ENCODE measurements around the gene MUS81.
A peak's percentile ranks its signal among the peaks of the same experiment; 100 is the strongest.

The MUS81 gene

GRCh38 chr11:65862941-65863888 lies 3.0 kb downstream of the MUS81 start:
- no peak for ATAC-seq
- Mint-ChIP-seq H3K4me1 (peaks cover 55% of the 10 kb centered on the region), H3K36me3 (peaks cover 49% of the 10 kb centered on the region), H3K4me3 (no peak overlapping the region), H3K9me3 (no peaks in the 10 kb centered on the region), H3K27ac (peak overlapping the region; percentile 50), H3K27me3 (no peaks in the 10 kb centered on the region)

- H3K36me3 Mint-ChIP-seq: peaks cover 49% of the 10 kb centered on the region
- no peak overlapping the region for H3K27ac Mint-ChIP-seq
- no peaks in the 10 kb centered on the region for H3K27me3 Mint-ChIP-seq
- H3K4me1 Mint-ChIP-seq: peaks cover 47% of the 10 kb centered on the region
- no peaks in the 10 kb centered on the region for H3K9me3 Mint-ChIP-seq
- H3K4me3 Mint-ChIP-seq: no peak overlapping the region
- no peak for ATAC-seq
These were observed 3.9 kb downstream of the MUS81 start for GRCh38 chr11:65863889-65864705.

- Mint-ChIP-seq H3K9me3 (no peaks in the 10 kb centered on the region), H3K4me1 (peaks cover 42% of the 10 kb centered on the region), H3K36me3 (peaks cover 49% of the 10 kb centered on the region), H3K27ac (no peak overlapping the region), H3K4me3 (no peak overlapping the region), H3K27me3 (no peaks in the 10 kb centered on the region)
- ATAC-seq: no peak
These were observed 4.7 kb downstream of the MUS81 start for GRCh38 chr11:65864706-65865471.

DNA sequence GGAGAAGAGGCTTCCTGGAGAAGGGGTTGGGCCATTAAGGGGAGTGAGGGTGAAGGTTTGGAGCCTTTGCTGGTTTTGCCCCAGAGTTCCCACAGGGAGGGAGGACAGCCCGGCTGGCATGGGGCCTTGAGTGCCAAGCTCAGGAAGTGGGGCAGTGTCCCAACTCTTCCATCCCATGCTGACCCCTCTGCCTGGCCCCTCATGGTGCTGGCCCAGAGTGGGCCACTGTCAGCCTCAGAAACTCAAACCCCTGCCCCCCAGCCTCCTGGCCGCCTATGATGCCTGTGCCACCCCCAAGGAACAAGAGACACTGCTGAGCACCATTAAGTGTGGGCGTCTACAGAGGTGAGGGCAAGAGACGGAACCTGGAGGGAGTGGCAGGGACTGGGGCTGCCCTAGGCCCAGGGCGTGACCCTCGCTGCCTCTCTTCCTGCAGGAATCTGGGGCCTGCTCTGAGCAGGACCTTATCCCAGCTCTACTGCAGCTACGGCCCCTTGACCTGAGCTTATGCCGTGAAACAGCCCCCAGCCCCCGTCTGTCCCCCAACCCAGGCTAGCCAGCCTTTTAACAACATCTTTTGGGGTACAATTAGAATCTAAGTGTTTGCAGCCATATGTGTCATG lies 5.4 kb downstream of the MUS81 start:
- H3K4me3 Mint-ChIP-seq: no peak overlapping the region
- no peak for ATAC-seq
- no peak overlapping the region for H3K27ac Mint-ChIP-seq
- H3K36me3 Mint-ChIP-seq: peaks cover 49% of the 10 kb centered on the region
- H3K4me1 Mint-ChIP-seq: peaks cover 40% of the 10 kb centered on the region
- H3K27me3 Mint-ChIP-seq: no peaks in the 10 kb centered on the region
- H3K9me3 Mint-ChIP-seq: no peaks in the 10 kb centered on the region

DNA sequence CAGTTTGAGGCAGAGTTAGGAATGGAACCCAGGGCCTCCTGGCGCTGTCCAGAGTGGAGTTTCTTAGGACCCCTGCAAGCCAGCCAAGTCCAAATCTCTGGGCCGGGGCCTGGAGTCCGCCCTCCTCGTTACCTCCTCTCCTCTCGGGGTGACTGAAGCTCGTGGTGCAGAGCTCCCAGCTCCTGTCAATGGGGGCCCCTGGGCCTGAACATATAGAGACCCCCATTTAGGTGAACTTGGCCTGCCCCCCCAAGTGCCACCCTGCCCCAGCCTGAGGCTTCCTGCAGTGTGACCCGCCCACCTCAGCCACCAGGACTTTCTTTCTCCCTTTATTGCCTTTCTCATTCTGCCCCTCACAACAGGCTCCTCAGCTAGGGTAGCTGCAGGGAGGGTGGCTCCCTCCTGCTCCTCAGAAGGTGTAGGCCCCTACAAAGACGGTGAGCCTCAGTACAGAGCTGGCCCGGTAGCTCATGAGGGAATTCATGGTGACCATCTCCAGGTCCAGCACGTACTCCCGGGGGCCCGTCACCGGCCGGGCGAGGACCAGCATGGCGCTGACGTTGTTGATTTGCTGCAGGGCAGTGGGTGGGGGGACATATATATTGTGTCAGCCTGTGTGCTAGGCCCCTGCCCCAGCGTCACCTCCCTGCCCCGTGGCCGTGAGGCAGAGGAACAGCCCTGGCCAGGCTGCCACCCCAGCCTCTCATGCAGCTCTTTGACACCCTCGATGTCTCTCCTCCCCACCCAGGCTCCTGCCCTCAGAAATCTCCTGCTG lies 6.5 kb downstream of the MUS81 start:
- Mint-ChIP-seq H3K27ac (no peak overlapping the region), H3K4me3 (no peak overlapping the region), H3K27me3 (no peaks in the 10 kb centered on the region), H3K4me1 (peaks cover 42% of the 10 kb centered on the region), H3K36me3 (peaks cover 49% of the 10 kb centered on the region), H3K9me3 (no peaks in the 10 kb centered on the region)
- ATAC-seq: no peak

DNA sequence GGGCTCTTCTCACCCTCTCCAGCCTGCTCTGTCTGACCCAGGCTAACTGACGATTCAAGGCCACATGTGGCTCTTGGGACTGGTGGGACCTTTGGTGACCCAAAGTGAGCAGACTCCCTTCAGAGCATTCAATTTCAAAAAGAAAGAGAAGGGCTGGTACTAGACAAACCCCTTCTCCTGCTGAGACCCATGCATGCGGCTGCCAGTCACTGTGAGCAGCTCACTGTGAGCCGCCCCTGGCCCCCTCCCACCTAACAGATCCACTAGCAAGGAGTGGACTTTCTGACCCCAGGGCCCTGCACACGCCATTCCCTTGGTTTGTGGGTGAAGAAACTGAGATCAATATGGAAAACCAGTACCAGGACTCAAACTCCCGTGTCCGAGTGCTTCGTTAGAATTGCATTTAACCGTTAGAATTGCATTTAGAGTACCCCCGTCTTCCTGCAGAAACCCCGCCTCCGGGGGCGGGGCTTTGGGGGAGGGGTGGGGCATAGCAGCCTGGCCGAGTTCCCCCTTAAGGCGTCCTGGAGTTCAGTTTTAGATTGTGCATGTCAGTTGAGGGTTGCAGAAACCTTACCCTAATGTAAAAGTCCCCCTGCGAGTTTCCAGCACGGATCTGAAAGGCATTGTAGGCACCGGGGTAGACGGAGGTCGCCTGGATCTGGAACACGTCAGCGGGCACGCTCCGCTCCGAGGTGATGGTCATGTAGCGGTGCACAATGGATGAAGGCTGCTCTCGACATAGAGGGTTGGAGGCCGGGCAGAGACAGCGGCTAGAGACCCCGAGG lies 7.2 kb downstream of the MUS81 start:
- H3K9me3 Mint-ChIP-seq: no peaks in the 10 kb centered on the region
- H3K36me3 Mint-ChIP-seq: peaks cover 47% of the 10 kb centered on the region
- no peak overlapping the region for H3K27ac Mint-ChIP-seq
- H3K4me1 Mint-ChIP-seq: peaks cover 38% of the 10 kb centered on the region
- no peaks in the 10 kb centered on the region for H3K27me3 Mint-ChIP-seq
- no peak for ATAC-seq
- H3K4me3 Mint-ChIP-seq: no peak overlapping the region

GRCh38 chr11:65868076-65868667 lies 7.9 kb downstream of the MUS81 start:
- no peak overlapping the region for H3K4me3 Mint-ChIP-seq
- ATAC-seq: no peak
- H3K4me1 Mint-ChIP-seq: peaks cover 35% of the 10 kb centered on the region
- H3K36me3 Mint-ChIP-seq: peaks cover 40% of the 10 kb centered on the region
- peaks cover 5% of the 10 kb centered on the region for H3K27me3 Mint-ChIP-seq
- H3K9me3 Mint-ChIP-seq: no peaks in the 10 kb centered on the region
- no peak overlapping the region for H3K27ac Mint-ChIP-seq

DNA sequence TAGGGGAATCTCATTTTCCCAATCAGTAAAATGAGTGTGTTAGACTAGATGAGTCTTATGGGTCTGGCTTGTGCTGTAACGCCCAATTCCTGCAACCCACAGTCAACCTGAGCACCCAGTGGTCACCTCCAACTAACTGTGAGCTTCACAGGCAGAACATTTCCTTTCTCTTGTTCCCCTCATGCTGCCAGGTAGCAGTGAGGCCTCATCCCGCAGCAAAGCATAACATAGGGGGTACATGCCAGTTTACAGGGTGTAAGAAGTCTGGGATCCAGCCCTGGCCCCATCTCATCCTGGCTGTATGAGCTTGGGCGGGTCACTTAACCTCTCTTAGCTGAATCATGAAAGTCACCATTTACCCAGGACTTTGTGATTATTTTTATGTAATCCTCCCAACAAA lies 8.7 kb downstream of the MUS81 start:
- Mint-ChIP-seq H3K36me3 (peaks cover 33% of the 10 kb centered on the region), H3K4me1 (peaks cover 39% of the 10 kb centered on the region), H3K27ac (no peak overlapping the region), H3K27me3 (peaks cover 7% of the 10 kb centered on the region), H3K4me3 (no peak overlapping the region), H3K9me3 (no peaks in the 10 kb centered on the region)
- no peak for ATAC-seq

DNA sequence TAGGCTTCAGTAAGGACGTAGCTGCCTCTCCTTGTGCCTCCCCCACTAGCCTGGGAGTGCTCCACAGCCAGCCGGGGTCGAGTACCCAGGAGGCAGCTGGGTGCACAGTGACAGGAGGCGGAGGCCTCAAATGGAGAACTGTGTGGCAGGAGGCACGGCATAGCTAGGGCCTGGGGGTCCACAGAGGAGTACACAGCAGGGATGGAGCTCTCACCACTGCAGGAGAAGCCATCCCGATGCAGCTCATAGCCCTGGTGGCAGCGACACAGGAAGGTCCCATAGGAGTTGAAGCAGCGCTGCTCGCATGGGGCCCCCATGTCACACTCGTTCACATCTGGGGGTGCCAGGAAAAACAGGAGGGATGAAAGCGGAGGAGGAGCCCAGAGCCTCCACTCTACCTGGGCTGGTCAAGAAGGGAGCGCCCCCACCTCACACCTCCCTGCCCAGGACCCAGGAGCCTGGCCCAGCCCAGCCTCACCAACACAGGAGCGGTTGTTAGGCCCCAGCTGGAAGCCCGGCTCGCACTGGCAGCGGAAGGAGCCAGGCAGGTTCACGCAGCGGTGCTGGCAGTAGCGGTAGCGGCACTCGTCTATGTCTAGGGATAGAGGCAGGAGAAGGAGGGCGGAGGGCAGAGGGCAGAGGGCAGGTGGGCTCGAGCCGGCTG lies 9.5 kb downstream of the MUS81 start:
- no peak overlapping the region for H3K4me3 Mint-ChIP-seq
- no peak overlapping the region for H3K27ac Mint-ChIP-seq
- H3K4me1 Mint-ChIP-seq: peaks cover 40% of the 10 kb centered on the region

GRCh38 chr11:65870307-65870658 lies 10.1 kb downstream of the MUS81 start:
- no peak overlapping the region for H3K27ac Mint-ChIP-seq
- no peaks in the 10 kb centered on the region for H3K9me3 Mint-ChIP-seq
- H3K4me3 Mint-ChIP-seq: no peak overlapping the region
- H3K36me3 Mint-ChIP-seq: peaks cover 22% of the 10 kb centered on the region
- peaks cover 35% of the 10 kb centered on the region for H3K4me1 Mint-ChIP-seq
- no peak for ATAC-seq
- peaks cover 7% of the 10 kb centered on the region for H3K27me3 Mint-ChIP-seq

More for the DNA sequence above, 9.5 kb downstream of the MUS81 start:
- H3K9me3 Mint-ChIP-seq: no peaks in the 10 kb centered on the region
- no peak for ATAC-seq
- H3K27me3 Mint-ChIP-seq: peaks cover 7% of the 10 kb centered on the region
- H3K36me3 Mint-ChIP-seq: peaks cover 27% of the 10 kb centered on the region

DNA sequence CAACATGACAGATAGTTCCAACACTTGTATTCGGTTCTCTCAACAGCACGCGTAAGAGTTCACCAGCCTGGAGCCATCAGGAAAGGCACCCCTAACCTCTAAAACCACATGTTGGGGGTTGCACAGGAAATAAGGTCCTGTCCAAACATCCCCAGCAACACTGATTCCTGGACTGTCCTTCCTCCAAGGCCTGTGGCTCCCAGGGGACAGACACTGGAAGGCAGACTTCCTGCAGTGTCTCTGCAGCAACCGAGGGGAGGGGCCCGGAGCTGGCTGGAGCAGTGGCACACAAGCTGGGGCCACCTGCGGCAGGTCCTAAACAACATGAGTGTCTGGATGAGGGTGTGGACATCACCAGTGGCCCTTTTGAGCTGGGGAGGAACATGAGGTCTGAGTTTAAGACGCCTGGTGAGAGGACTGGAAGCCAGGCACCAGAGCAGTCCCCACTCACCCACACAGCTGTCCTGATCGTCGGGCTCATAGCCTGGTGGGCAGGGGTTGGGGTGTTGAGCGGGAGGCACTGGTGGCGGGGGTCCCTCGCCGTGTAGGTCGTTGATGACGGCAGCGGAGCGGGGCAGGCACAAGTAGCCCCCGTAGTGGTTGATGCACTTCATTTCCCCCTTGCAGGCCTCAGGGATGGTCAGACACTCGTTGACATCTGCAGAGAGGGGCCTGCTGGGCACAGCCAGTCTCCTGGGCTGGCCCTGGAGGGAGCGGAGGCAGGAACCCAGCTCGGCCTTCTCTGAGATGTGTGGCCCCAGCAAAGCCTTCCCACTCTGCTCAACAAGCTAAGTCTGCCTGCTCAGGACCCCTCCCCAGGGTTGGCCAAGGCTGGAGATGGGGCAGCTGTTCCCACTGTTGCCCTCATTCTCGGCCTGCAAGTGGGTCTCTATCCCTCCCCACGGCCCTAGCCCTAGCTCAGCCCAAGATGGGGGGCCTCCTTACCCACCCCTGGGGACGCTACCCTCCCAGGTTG lies 10.8 kb downstream of the MUS81 start:
- Mint-ChIP-seq H3K4me1 (peaks cover 34% of the 10 kb centered on the region), H3K27me3 (peaks cover 7% of the 10 kb centered on the region), H3K27ac (no peak overlapping the region), H3K36me3 (peaks cover 15% of the 10 kb centered on the region), H3K9me3 (no peaks in the 10 kb centered on the region), H3K4me3 (no peak overlapping the region)
- ATAC-seq: no peak

Measured in stimulated activated memory B cell treated with anti-CD40 and anti-IgM and Interleukin-4, amounts not matched to agents 10 μg/mL and 1 μg/mL and 100 μg/mL, for 72 hours (primary cell).